HCT116 (cell line): ENCODE measurements around the gene SEMA3C.

Experiments
- CTCF ChIP-seq, 3 experiments: fragments of 200-600 bp in 1 of 3; sonication (generic) in 1 of 3; IDR thresholded peaks in 2 of 3; conservative IDR thresholded peaks in 1 of 3; 2 replicates each; pipeline ENCODE4 v1.5.1; 2012 to 2017; ENCODE audit warnings: low read depth in 2 of 3, low read length in 2 of 3, antibody characterized with exemption in 1 of 3, borderline replicate concordance in 1 of 3, control low read depth in 1 of 3, mild to moderate bottlenecking in 1 of 3, mixed read lengths in 1 of 3, mixed run types in 1 of 3, moderate library complexity in 1 of 3; ENCODE audit not compliant: insufficient read depth in 1 of 3
- EZH2phosphoT487 ChIP-seq: fragments of 200-600 bp; IDR thresholded peaks from 2 replicates; pipeline ENCODE4 v1.6.1; 2018; ENCODE audit warnings: antibody characterized with exemption, borderline replicate concordance
- FOSL1 ChIP-seq: IDR thresholded peaks from 2 replicates; pipeline ENCODE4 v1.6.1; 2012; ENCODE audit warnings: low read depth
- POLR2A ChIP-seq: IDR thresholded peaks from 2 replicates; pipeline ENCODE4 v1.7.0; 2011; ENCODE audit warnings: borderline replicate concordance; ENCODE audit not compliant: insufficient read depth, insufficient read length; ENCODE audit errors: extremely low read depth
- POLR2AphosphoS5 ChIP-seq: IDR thresholded peaks from 2 replicates; pipeline ENCODE4 v1.6.1; 2011; ENCODE audit warnings: mild to moderate bottlenecking, low read depth, low read length, moderate library complexity
- RAD21 ChIP-seq: IDR thresholded peaks from 2 replicates; pipeline ENCODE4 v1.6.1; 2012; ENCODE audit warnings: low read depth, mild to moderate bottlenecking
- REST ChIP-seq: IDR thresholded peaks from 2 replicates; pipeline ENCODE4 v1.6.1; 2012; ENCODE audit warnings: low read depth

- no peak for TF ChIP-seq RAD21
- TF ChIP-seq CTCF (IDR thresholded peaks at IDR 0.05 in 2 of 3, conservative IDR thresholded peaks at IDR 0.05 in 1 of 3; ENCODE audit: borderline replicate concordance in 1 of 3, insufficient read depth in 1 of 3, low read depth in 2 of 3, low read length in 2 of 3), result no peak
- no peak for TF ChIP-seq POLR2A
- TF ChIP-seq REST, result no peak
- TF ChIP-seq POLR2AphosphoS5, result no peak
- no peak for TF ChIP-seq EZH2phosphoT487
- TF ChIP-seq FOSL1, result no peak
These were observed 452 bp downstream of the SEMA3C start for GRCh38 chr7:80918399-80918798.
